HEK293 (cell line): ENCODE data around the gene EEF2.
"Not testable (repeated sequence)": the region's sequence is repeated elsewhere in the genome, so short reads cannot be mapped to it uniquely, and the experiment has no call there.

Experiments
- CTCF ChIA-PET: fragments of 350-600 bp; formaldehyde crosslinking; extraction: SDS; loops from one replicate; lab custom pipeline; 2021; ENCODE audit warnings: antibody characterized with exemption; lab: Yijun Ruan, JAX
- POLR2A ChIA-PET: fragments of 300-600 bp; formaldehyde crosslinking; extraction: SDS; loops from one replicate; lab custom pipeline; 2020; ENCODE audit warnings: antibody characterized with exemption, inconsistent platforms; lab: Yijun Ruan, JAX
- H3K27ac ChIP-seq: fragments of 200-500 bp; sonication (Bioruptor generic); 2 replicates; pipeline ENCODE4 v1.5.1; 2014; ENCODE audit warnings: low read depth, low read length, control low read depth, inconsistent platforms; ENCODE audit errors: extremely low read depth
- H3K36me3 ChIP-seq, 2 experiments: fragments of 200-500 bp in 1 of 2; sonication (Bioruptor generic) in 1 of 2; 1 replicate in 1 of 2; 2 replicates in 1 of 2; pipeline ENCODE4 v1.5.1; 2014 to 2017; ENCODE audit warnings: inconsistent platforms in 2 of 2, low read length in 2 of 2; ENCODE audit not compliant: control insufficient read depth in 2 of 2, insufficient read depth in 1 of 2
- H3K4me1 ChIP-seq: fragments of 200-500 bp; sonication (Bioruptor generic); 2 replicates; pipeline ENCODE4 v1.5.1; 2014; ENCODE audit warnings: mild to moderate bottlenecking, low read length, inconsistent platforms; ENCODE audit not compliant: control insufficient read depth, insufficient read depth
- H3K4me3 ChIP-seq: 2 replicates; pipeline ENCODE4 v1.5.1; 2011; ENCODE audit warnings: low read depth, mild to moderate bottlenecking, control low read depth, low read length, moderate library complexity
- H3K9me3 ChIP-seq: fragments of 200-500 bp; sonication (Bioruptor generic); 2 replicates; pipeline ENCODE4 v1.5.1; 2014; ENCODE audit warnings: low read depth, low read length, inconsistent platforms; ENCODE audit not compliant: control insufficient read depth, insufficient read depth
- BCL11A ChIP-seq: fragments of 450-650 bp; formaldehyde crosslinking; IDR thresholded peaks from 2 replicates; pipeline ENCODE4 v1.5.1; 2016; ENCODE audit warnings: low read depth, missing biosample characterization, missing genetic modification characterization
- EGR2 ChIP-seq: fragments of 450-650 bp; formaldehyde crosslinking; IDR thresholded peaks from 2 replicates; pipeline ENCODE4 v1.5.1; 2016; ENCODE audit warnings: low read depth, missing biosample characterization, missing genetic modification characterization
- GLI2 ChIP-seq: fragments of 450-650 bp; formaldehyde crosslinking; IDR thresholded peaks from 2 replicates; pipeline ENCODE4; 2017; ENCODE audit warnings: missing biosample characterization, missing genetic modification characterization, low read depth, borderline replicate concordance
- HOXA7 ChIP-seq: sonication (generic); formaldehyde crosslinking; IDR thresholded peaks from 2 replicates; pipeline ENCODE4 v1.8.1; 2022; ENCODE audit warnings: missing genetic modification reagents, borderline replicate concordance
- OSR2 ChIP-seq: fragments of 450-650 bp; formaldehyde crosslinking; IDR thresholded peaks from 2 replicates; pipeline ENCODE4 v1.5.1; 2016; ENCODE audit warnings: missing biosample characterization, missing genetic modification characterization
- SCRT2 ChIP-seq: fragments of 450-650 bp; formaldehyde crosslinking; IDR thresholded peaks from 2 replicates; pipeline ENCODE4 v1.5.1; 2016; ENCODE audit warnings: missing biosample characterization, missing genetic modification characterization
- SETDB1 ChIP-seq: IDR thresholded peaks from one replicate; pipeline ENCODE4 v1.6.1; 2017; ENCODE audit warnings: mild to moderate bottlenecking, low read length, moderate library complexity, mixed read lengths; ENCODE audit not compliant: insufficient read length
- ZFHX2 ChIP-seq: fragments of 450-650 bp; formaldehyde crosslinking; conservative IDR thresholded peaks from 2 replicates; pipeline ENCODE4 v1.5.1; 2016; ENCODE audit warnings: missing biosample characterization, missing genetic modification characterization
- ZNF10 ChIP-seq: fragments of 450-650 bp; formaldehyde crosslinking; IDR thresholded peaks from 2 replicates; pipeline ENCODE4 v1.5.1; 2017; ENCODE audit warnings: missing biosample characterization, missing genetic modification characterization
- ZNF121 ChIP-seq: fragments of 450-650 bp; formaldehyde crosslinking; IDR thresholded peaks from 2 replicates; pipeline ENCODE4 v1.5.1; 2016; ENCODE audit warnings: missing biosample characterization, missing genetic modification characterization
- ZNF16 ChIP-seq: fragments of 450-650 bp; formaldehyde crosslinking; IDR thresholded peaks from 2 replicates; pipeline ENCODE4 v1.5.1; 2016; ENCODE audit warnings: low read depth, missing biosample characterization, missing genetic modification characterization
- ZNF18 ChIP-seq: fragments of 450-650 bp; formaldehyde crosslinking; IDR thresholded peaks from 2 replicates; pipeline ENCODE4 v1.5.1; 2016; ENCODE audit warnings: missing biosample characterization, missing genetic modification characterization
- ZNF341 ChIP-seq: fragments of 450-650 bp; formaldehyde crosslinking; IDR thresholded peaks from 2 replicates; pipeline ENCODE4; 2016; ENCODE audit warnings: low read depth, missing biosample characterization, missing genetic modification characterization
- ZNF354C ChIP-seq: fragments of 450-650 bp; formaldehyde crosslinking; IDR thresholded peaks from 2 replicates; pipeline ENCODE4 v1.5.1; 2016; ENCODE audit warnings: missing biosample characterization, missing genetic modification characterization, low read depth, borderline replicate concordance
- ZNF473 ChIP-seq: fragments of 450-650 bp; formaldehyde crosslinking; IDR thresholded peaks from 2 replicates; pipeline ENCODE4 v1.5.1; 2017; ENCODE audit warnings: missing biosample characterization, missing genetic modification characterization
- ZNF48 ChIP-seq: fragments of 450-650 bp; formaldehyde crosslinking; IDR thresholded peaks from 2 replicates; pipeline ENCODE4 v1.5.1; 2016; ENCODE audit warnings: missing biosample characterization, missing genetic modification characterization
- ZNF529 ChIP-seq: fragments of 450-650 bp; formaldehyde crosslinking; IDR thresholded peaks from 2 replicates; pipeline ENCODE4 v1.5.1; 2017; ENCODE audit warnings: missing genetic modification characterization, missing biosample characterization; ENCODE audit not compliant: insufficient replicate concordance
- ZNF549 ChIP-seq: fragments of 450-650 bp; IDR thresholded peaks from 2 replicates; pipeline ENCODE4 v1.5.1; 2018; ENCODE audit warnings: missing biosample characterization, missing genetic modification characterization, mild to moderate bottlenecking, inconsistent platforms, moderate library complexity
- ZNF580 ChIP-seq: fragments of 450-650 bp; formaldehyde crosslinking; IDR thresholded peaks from 2 replicates; pipeline ENCODE4 v1.5.1; 2016; ENCODE audit warnings: missing biosample characterization, missing genetic modification characterization
- ZNF623 ChIP-seq: fragments of 450-650 bp; formaldehyde crosslinking; IDR thresholded peaks from 2 replicates; pipeline ENCODE4 v1.5.1; 2016; ENCODE audit warnings: missing biosample characterization, missing genetic modification characterization
- ZNF629 ChIP-seq: fragments of 450-650 bp; formaldehyde crosslinking; IDR thresholded peaks from 2 replicates; pipeline ENCODE4 v1.5.1; 2017; ENCODE audit warnings: missing biosample characterization, missing genetic modification characterization
- ZNF654 ChIP-seq: fragments of 450-650 bp; formaldehyde crosslinking; IDR thresholded peaks from 2 replicates; pipeline ENCODE4 v1.5.1; 2016; ENCODE audit warnings: low read depth, missing biosample characterization, missing genetic modification characterization
- ZSCAN18 ChIP-seq: fragments of 450-650 bp; formaldehyde crosslinking; IDR thresholded peaks from 2 replicates; pipeline ENCODE4 v1.5.1; 2016; ENCODE audit warnings: missing biosample characterization, missing genetic modification characterization
- TF ChIP-seq, protein P1 (sequence below): fragments of 450-650 bp; formaldehyde crosslinking; IDR thresholded peaks from 2 replicates; pipeline ENCODE4 v1.5.1; 2017; ENCODE audit warnings: missing biosample characterization, missing genetic modification characterization

EEF2 gene

GRCh38 chr19:4012975-4013634 is 27.8 kb upstream of the EEF2 start (continued):
- TF ChIP-seq ZNF16 (tag by site-specific recombination) (no peak), ZNF48 (tag by site-specific recombination) (no peak), HOXA7 (CRISPR knock-in tag) (no peak)

GRCh38 chr19:4012092-4012974 is 27.1 kb upstream of the EEF2 start:
- CTCF ChIA-PET: no interaction called here
- Histone ChIP-seq H3K4me3 (no peak overlapping the region), H3K36me3 (peaks cover 0 to 57% of the 10 kb centered on the region in 2 experiments; a peak in 1 of 3 replicates), H3K27ac (no peak overlapping the region), H3K4me1 (peaks cover 10% of the 10 kb centered on the region), H3K9me3 (no peaks in the 10 kb centered on the region)
- POLR2A ChIA-PET: interaction anchor here (1.0 kb wide), 1 partner anchor 27 kb away, joined by 4 read pairs; the partner anchor contains the start of gene EEF2
- TF ChIP-seq ZNF654 (tag by site-specific recombination) (no peak), ZNF473 (tag by site-specific recombination) (no peak), OSR2 (tag by site-specific recombination) (peak; percentile 43; the same call in 1 of the 2 replicates), GLI2 (tag by site-specific recombination) (no peak), ZNF10 (tag by site-specific recombination) (peak; percentile 69; the same call in 1 of the 2 replicates), ZNF580 (tag by site-specific recombination) (no peak)

DNA sequence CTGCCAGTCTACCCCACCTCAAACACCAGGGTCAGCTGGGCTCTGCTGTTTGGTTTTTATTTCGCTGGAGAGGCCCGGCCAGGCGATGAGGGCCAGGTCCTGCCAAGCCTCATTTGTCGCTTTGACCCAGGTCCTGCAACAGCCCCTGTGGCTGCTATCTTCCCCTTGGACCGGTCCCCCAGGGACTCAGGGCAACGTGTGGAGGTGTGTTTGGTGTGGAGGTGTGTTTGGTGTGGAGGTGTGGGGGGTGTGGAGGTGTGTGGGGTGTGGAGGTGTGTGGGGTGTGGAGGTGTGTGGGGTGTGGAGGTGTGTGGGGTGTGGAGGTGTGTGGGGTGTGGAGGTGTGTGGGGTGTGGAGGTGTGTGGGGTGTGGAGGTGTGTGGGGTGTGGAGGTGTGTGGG is 26.2 kb upstream of the EEF2 start:
- H3K9me3 ChIP-seq, POLR2A ChIA-PET, H3K4me1 ChIP-seq, CTCF ChIA-PET, H3K27ac ChIP-seq, H3K4me3 ChIP-seq: not testable (repeated sequence)
- peaks cover 0 to 48% of the 10 kb centered on the region in 2 experiments; a peak in 1 of 3 replicates for H3K36me3 ChIP-seq
- TF ChIP-seq EGR2 (tag by site-specific recombination): peak; percentile 78
- peak; percentile 79 for TF ChIP-seq ZFHX2 (tag by site-specific recombination)
- TF ChIP-seq, all 188 proteins: peak for 2; not testable (repeated sequence) for 186

- no peak overlapping the region for H3K27ac ChIP-seq
- H3K4me3 ChIP-seq: no peak overlapping the region
- H3K9me3 ChIP-seq: no peaks in the 10 kb centered on the region
- POLR2A ChIA-PET: no interaction called here
- peaks cover 10% of the 10 kb centered on the region for H3K4me1 ChIP-seq
- CTCF ChIA-PET: no interaction called here
- H3K36me3 ChIP-seq: peaks cover 0 to 42% of the 10 kb centered on the region in 2 experiments; a peak in 1 of 3 replicates
- no peak for TF ChIP-seq ZSCAN18 (tag by site-specific recombination)
- no peak for TF ChIP-seq ZNF529 (tag by site-specific recombination)
- no peak for TF ChIP-seq ZNF629 (tag by site-specific recombination)
- no peak for TF ChIP-seq ZNF121 (tag by site-specific recombination)
- TF ChIP-seq ZNF18 (tag by site-specific recombination): no peak
- no peak for TF ChIP-seq ZNF623 (tag by site-specific recombination)
- no peak for TF ChIP-seq SCRT2 (tag by site-specific recombination)
- no peak for TF ChIP-seq ZNF341
- TF ChIP-seq, protein P1, sequence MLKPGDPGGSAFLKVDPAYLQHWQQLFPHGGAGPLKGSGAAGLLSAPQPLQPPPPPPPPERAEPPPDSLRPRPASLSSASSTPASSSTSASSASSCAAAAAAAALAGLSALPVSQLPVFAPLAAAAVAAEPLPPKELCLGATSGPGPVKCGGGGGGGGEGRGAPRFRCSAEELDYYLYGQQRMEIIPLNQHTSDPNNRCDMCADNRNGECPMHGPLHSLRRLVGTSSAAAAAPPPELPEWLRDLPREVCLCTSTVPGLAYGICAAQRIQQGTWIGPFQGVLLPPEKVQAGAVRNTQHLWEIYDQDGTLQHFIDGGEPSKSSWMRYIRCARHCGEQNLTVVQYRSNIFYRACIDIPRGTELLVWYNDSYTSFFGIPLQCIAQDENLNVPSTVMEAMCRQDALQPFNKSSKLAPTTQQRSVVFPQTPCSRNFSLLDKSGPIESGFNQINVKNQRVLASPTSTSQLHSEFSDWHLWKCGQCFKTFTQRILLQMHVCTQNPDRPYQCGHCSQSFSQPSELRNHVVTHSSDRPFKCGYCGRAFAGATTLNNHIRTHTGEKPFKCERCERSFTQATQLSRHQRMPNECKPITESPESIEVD (tag by site-specific recombination): no peak
- TF ChIP-seq ZNF549 (tag by site-specific recombination): no peak
- TF ChIP-seq ZNF354C (tag by site-specific recombination): no peak
- no peak for TF ChIP-seq BCL11A
- no peak for TF ChIP-seq SETDB1
These were observed 25.5 kb upstream of the EEF2 start for GRCh38 chr19:4010808-4011110.
